IPS-15b (cell line): ENCODE measurements around the gene CCDC102A.

ENCODE experiments used
- H3K27me3 ChIP-seq: one replicate; pipeline ENCODE4 v1.6.1; 2013; ENCODE audit warnings: low read length; ENCODE audit not compliant: control insufficient read depth, insufficient read depth
- H3K36me3 ChIP-seq: one replicate; pipeline ENCODE4 v1.6.1; 2013; ENCODE audit warnings: low read length; ENCODE audit not compliant: control insufficient read depth, insufficient read depth
- H3K4me1 ChIP-seq: one replicate; pipeline ENCODE4 v1.6.1; 2013; ENCODE audit warnings: mild to moderate bottlenecking, low read length; ENCODE audit not compliant: control insufficient read depth, insufficient read depth
- H3K4me3 ChIP-seq: one replicate; pipeline ENCODE4 v1.5.1; 2013; ENCODE audit warnings: low read depth, low read length
- H3K9ac ChIP-seq: one replicate; pipeline ENCODE4 v1.6.1; 2013; ENCODE audit warnings: low read depth, mild to moderate bottlenecking, low read length
- H3K9me3 ChIP-seq: one replicate; pipeline ENCODE4 v1.6.1; 2013; ENCODE audit warnings: mild to moderate bottlenecking, low read length; ENCODE audit not compliant: control insufficient read depth, insufficient read depth

Gene CCDC102A

DNA sequence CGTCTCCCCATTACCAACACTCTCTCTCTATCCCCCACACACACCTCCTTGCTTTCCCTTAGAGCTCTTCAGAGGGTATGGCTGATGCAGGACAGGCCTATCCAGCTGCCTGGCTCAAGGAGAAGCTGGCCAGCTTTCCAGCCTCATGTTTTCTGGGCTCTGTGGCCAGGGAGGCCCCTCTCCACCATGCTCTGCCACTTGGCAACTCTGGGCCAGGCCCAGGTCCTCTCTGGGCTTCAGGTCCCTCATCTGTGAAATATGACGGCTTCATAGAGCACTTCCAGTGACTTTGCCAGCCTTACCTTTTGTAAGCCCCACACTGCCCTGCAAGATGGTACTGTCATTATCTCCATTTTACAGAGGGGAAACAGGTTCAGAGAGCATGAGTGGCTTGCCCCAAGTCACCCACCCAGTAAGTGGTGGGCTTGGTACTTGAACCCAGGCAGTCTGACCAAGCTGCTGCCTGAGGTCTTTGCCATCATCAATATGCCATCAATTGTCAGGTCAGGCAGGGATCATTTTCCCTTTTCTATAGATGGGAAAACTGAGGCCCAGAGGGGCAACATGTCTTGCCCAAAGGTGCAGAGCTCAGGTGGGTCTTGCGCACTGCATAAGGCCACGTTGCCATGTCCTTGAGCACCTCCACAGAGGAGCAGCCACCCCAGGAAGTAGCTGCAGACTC lies 5.5 kb upstream of the CCDC102A start:
- peaks cover 5% of the 10 kb centered on the region for H3K4me1 ChIP-seq
- peaks cover 13% of the 10 kb centered on the region for H3K27me3 ChIP-seq
- H3K36me3 ChIP-seq: no peaks in the 10 kb centered on the region
- no peak overlapping the region for H3K4me3 ChIP-seq
- H3K9me3 ChIP-seq: no peaks in the 10 kb centered on the region
- no peak overlapping the region for H3K9ac ChIP-seq

GRCh38 chr16:57540906-57541753 lies 4.8 kb upstream of the CCDC102A start:
- Histone ChIP-seq H3K4me1 (peaks cover 5% of the 10 kb centered on the region), H3K9me3 (no peaks in the 10 kb centered on the region), H3K36me3 (no peaks in the 10 kb centered on the region), H3K27me3 (peaks cover 13% of the 10 kb centered on the region), H3K4me3 (no peak overlapping the region), H3K9ac (no peak overlapping the region)

- peaks cover 5% of the 10 kb centered on the region for H3K4me1 ChIP-seq
- peaks cover 13% of the 10 kb centered on the region for H3K27me3 ChIP-seq
- no peaks in the 10 kb centered on the region for H3K9me3 ChIP-seq
- no peaks in the 10 kb centered on the region for H3K36me3 ChIP-seq
- no peak overlapping the region for H3K4me3 ChIP-seq
- H3K9ac ChIP-seq: no peak overlapping the region
Observed at GRCh38 chr16:57540387-57540786, 4.0 kb upstream of the CCDC102A start.

GRCh38 chr16:57539072-57539796 lies 2.9 kb upstream of the CCDC102A start:
- Histone ChIP-seq H3K9me3 (no peaks in the 10 kb centered on the region), H3K27me3 (peaks cover 9% of the 10 kb centered on the region), H3K4me3 (no peak overlapping the region), H3K4me1 (peaks cover 8% of the 10 kb centered on the region), H3K9ac (no peak overlapping the region), H3K36me3 (peaks cover 4% of the 10 kb centered on the region)

GRCh38 chr16:57538235-57538721 lies 1.9 kb upstream of the CCDC102A start:
- Histone ChIP-seq H3K4me1 (peaks cover 8% of the 10 kb centered on the region), H3K27me3 (peaks cover 7% of the 10 kb centered on the region), H3K9me3 (no peaks in the 10 kb centered on the region), H3K4me3 (no peak overlapping the region), H3K36me3 (peaks cover 4% of the 10 kb centered on the region), H3K9ac (no peak overlapping the region)

- peaks cover 7% of the 10 kb centered on the region for H3K27me3 ChIP-seq
- no peak overlapping the region for H3K9ac ChIP-seq
- peak overlapping the region; percentile 74 for H3K4me3 ChIP-seq
- H3K9me3 ChIP-seq: no peaks in the 10 kb centered on the region
- peaks cover 8% of the 10 kb centered on the region for H3K4me1 ChIP-seq
- peaks cover 4% of the 10 kb centered on the region for H3K36me3 ChIP-seq
Observed at GRCh38 chr16:57537581-57538234, 1.3 kb upstream of the CCDC102A start.

- Histone ChIP-seq H3K27me3 (peaks cover 7% of the 10 kb centered on the region), H3K4me3 (peak overlapping the region; percentile 74), H3K9ac (no peak overlapping the region), H3K4me1 (peaks cover 12% of the 10 kb centered on the region), H3K9me3 (no peaks in the 10 kb centered on the region), H3K36me3 (peaks cover 7% of the 10 kb centered on the region)
Observed at GRCh38 chr16:57537194-57537505, 779 bp upstream of the CCDC102A start.

DNA sequence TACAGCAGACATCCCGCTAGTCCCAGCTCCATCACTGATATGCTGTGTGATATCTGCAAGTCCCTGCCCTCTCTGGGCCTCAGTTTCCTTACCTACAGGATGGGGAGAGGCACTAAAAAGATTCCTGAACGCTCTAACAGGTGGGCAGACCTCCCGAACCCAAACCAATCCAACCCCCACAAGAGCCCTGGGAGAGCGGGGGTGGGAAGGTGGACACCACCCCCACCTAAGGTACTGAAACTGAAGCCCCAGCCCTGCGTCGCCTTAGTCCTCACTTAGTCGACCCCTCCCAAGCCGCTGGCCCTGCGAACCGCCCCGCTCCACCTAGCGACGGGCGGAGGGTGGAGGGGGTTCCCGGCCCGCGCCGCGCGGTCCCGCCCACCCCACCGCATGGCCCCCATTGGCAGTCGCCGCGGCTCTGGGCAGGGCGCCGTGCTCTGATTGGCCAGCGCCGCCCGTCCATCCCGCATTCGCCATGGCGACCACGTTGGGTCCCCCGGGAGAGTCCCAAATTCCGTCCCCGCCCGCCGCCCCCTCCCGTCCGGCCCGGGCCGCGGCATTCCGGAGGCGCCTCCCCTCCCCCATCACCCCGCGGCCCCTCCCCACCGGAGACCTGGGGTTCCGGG lies 578 bp downstream of the CCDC102A start:
- H3K36me3 ChIP-seq: peaks cover 7% of the 10 kb centered on the region
- no peak overlapping the region for H3K9ac ChIP-seq
- no peaks in the 10 kb centered on the region for H3K9me3 ChIP-seq
- H3K27me3 ChIP-seq: peaks cover 8% of the 10 kb centered on the region
- peaks cover 17% of the 10 kb centered on the region for H3K4me1 ChIP-seq
- peak overlapping the region; percentile 74 for H3K4me3 ChIP-seq

- no peaks in the 10 kb centered on the region for H3K9me3 ChIP-seq
- H3K36me3 ChIP-seq: peaks cover 7% of the 10 kb centered on the region
- H3K9ac ChIP-seq: no peak overlapping the region
- H3K4me3 ChIP-seq: peak overlapping the region; percentile 67
- H3K27me3 ChIP-seq: peaks cover 11% of the 10 kb centered on the region
- peaks cover 18% of the 10 kb centered on the region for H3K4me1 ChIP-seq
Observed at GRCh38 chr16:57534881-57535658, 1.3 kb downstream of the CCDC102A start.

DNA sequence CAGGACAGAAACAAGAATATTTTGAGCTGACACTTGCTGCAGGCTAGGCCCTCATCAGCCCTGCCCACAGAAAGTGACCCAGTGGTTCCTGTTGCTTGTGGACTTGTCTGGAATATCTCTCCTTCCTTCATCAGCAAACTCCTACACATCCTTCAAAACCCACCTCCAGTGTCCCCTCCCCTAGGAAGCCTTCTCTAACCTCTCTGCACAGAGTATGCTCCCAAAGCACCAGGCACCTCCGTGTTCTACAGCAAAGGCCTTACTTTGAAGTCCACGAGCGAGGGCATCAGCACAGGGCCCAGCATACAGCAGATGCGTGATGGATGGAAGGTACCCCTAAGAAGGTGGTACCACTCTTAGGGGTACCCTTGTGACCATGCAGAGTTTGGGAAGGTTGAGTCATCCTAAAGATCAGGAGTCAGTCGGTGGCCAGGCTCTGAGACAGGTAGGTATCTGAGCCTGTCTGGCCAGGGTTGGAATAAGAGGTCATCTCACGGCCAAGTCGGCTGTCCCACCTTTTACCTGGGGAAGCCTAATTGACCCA lies 2.0 kb downstream of the CCDC102A start:
- Histone ChIP-seq H3K4me3 (no peak overlapping the region), H3K9me3 (no peaks in the 10 kb centered on the region), H3K4me1 (peaks cover 18% of the 10 kb centered on the region), H3K9ac (no peak overlapping the region), H3K36me3 (peaks cover 7% of the 10 kb centered on the region), H3K27me3 (peaks cover 14% of the 10 kb centered on the region)
